K562 (cell line): ENCODE data around the gene CAPN13. TPM values are rescaled to one million over a fixed set of nuclear protein-coding genes. Genes with fewer than 3 reads are reported as not detected.

Experiments used
- ATAC-seq: fragments of 200-7000 bp; cut with Tn5 transposase; 3 replicates; pipeline ENCODE4 v1.9.1; 2020; ENCODE audit warnings: moderate library complexity
- BruUV-seq: library from RNA; stranded (reverse); fragments of 400-500 nt; replicated peaks from 2 replicates; lab custom pipeline; 2021; lab: Mats Ljungman, UMichigan
- CTCF ChIA-PET: fragments of 300-600 bp; formaldehyde crosslinking; extraction: SDS; loops from one replicate; lab custom pipeline; 2021; ENCODE audit warnings: low intra/inter-chr PET ratio; lab: Yijun Ruan, JAX
- POLR2A ChIA-PET: fragments of 300-600, 350-650 bp; sonication (Branson Sonifier 250); formaldehyde crosslinking; extraction: SDS; loops from one replicate; lab custom pipeline; 2021; ENCODE audit warnings: antibody characterized with exemption, inconsistent platforms; lab: Yijun Ruan, JAX
- DNase-seq, 4 experiments: peaks; one replicate each; pipeline versions ENCODE4 v3.0.0 to v3.0.0-alpha.2; 2011 to 2018; ENCODE audit warnings: low spot score in 3 of 4, mixed read lengths in 3 of 4; ENCODE audit errors: extremely low read depth in 1 of 4
- FAIRE-seq: peaks from 2 replicates; lab custom pipeline; 2011; peaks lifted over from hg19 to GRCh38; lab: Jason Lieb, UNC
- H2AFZ ChIP-seq: 2 replicates; pipeline ENCODE4 v1.6.0; 2011; ENCODE audit warnings: low read depth, low read length, control low read depth, inconsistent platforms
- H3K27ac ChIP-seq: fragments of 200-600 bp; 3 replicates; pipeline ENCODE4 v1.8.0; 2011; ENCODE audit warnings: low read depth, mild to moderate bottlenecking, control low read depth, inconsistent platforms, low read length, moderate library complexity, mixed read lengths; ENCODE audit errors: extremely low read depth
- H3K27me3 ChIP-seq, 2 experiments: fragments of 300-600 bp in 1 of 2; 2 replicates in 1 of 2; 3 replicates in 1 of 2; pipeline versions ENCODE4 v1.6.0 to v1.8.0; 2011; ENCODE audit warnings: inconsistent platforms in 2 of 2, low read length in 2 of 2, mild to moderate bottlenecking in 1 of 2, mixed read lengths in 1 of 2, moderate library complexity in 1 of 2; ENCODE audit not compliant: control insufficient read depth in 2 of 2, insufficient read depth in 2 of 2
- H3K36me3 ChIP-seq: fragments of 300-600 bp; 3 replicates; pipeline ENCODE4 v1.8.0; 2011; ENCODE audit warnings: mild to moderate bottlenecking, low read length, inconsistent platforms; ENCODE audit not compliant: control insufficient read depth, insufficient read depth
- H3K4me1 ChIP-seq, 2 experiments: fragments of 200-600 bp in 1 of 2; replicated peaks in 1 of 2; 2 replicates in 1 of 2; 3 replicates in 1 of 2; pipeline versions ENCODE4 v1.5.1 to v1.8.0; 2011; ENCODE audit warnings: inconsistent platforms in 2 of 2, low read length in 2 of 2, mild to moderate bottlenecking in 1 of 2, mixed read lengths in 1 of 2, moderate library complexity in 1 of 2; ENCODE audit not compliant: control insufficient read depth in 2 of 2, insufficient read depth in 2 of 2
- H3K4me2 ChIP-seq: 2 replicates; pipeline ENCODE4 v1.6.1; 2011; ENCODE audit warnings: low read length, control low read depth, inconsistent platforms, mixed read lengths; ENCODE audit not compliant: insufficient read depth
- H3K4me3 ChIP-seq: fragments of 200-600 bp; sonication (generic), shearing (Covaris generic); 2 replicates; pipeline ENCODE4 v1.5.1; 2016; ENCODE audit warnings: control low read depth, inconsistent platforms
- H3K79me2 ChIP-seq: fragments of 200-600 bp; 3 replicates; pipeline ENCODE4 v1.8.0; 2011; ENCODE audit warnings: low read length, inconsistent platforms; ENCODE audit not compliant: control insufficient read depth, insufficient read depth
- H3K9ac ChIP-seq, 2 experiments: 2 replicates each; pipeline versions ENCODE4 v1.6.0 to v1.6.1; 2011; ENCODE audit warnings: low read depth in 2 of 2, low read length in 2 of 2, control low read depth in 1 of 2, inconsistent platforms in 1 of 2, mild to moderate bottlenecking in 1 of 2, mixed read lengths in 1 of 2; ENCODE audit not compliant: insufficient read depth in 1 of 2
- H3K9me1 ChIP-seq: one replicate; pipeline ENCODE4 v1.6.0; 2011; ENCODE audit warnings: inconsistent platforms, mild to moderate bottlenecking, low read length, moderate library complexity; ENCODE audit not compliant: control insufficient read depth, insufficient read depth
- H3K9me3 ChIP-seq: replicated peaks from 2 replicates; pipeline ENCODE4 v1.5.1; 2011; ENCODE audit warnings: low read depth, low read length, inconsistent platforms; ENCODE audit not compliant: control insufficient read depth, insufficient read depth
- H4K20me1 ChIP-seq: replicated peaks from 2 replicates; pipeline ENCODE4 v1.6.1; 2011; ENCODE audit warnings: low read length, inconsistent platforms, mixed read lengths; ENCODE audit not compliant: control insufficient read depth, insufficient read depth
- FOXP1 ChIP-seq: sonication (generic); formaldehyde crosslinking; IDR thresholded peaks from 2 replicates; pipeline ENCODE4 v1.8.0; 2022; ENCODE audit warnings: mild to moderate bottlenecking, missing genetic modification reagents
- HOXB6 ChIP-seq: fragments of 250-450 bp; sonication (Bioruptor Pico); IDR thresholded peaks from 2 replicates; pipeline ENCODE4 v1.5.1; 2022; ENCODE audit warnings: mild to moderate bottlenecking, borderline replicate concordance
- IRF2 ChIP-seq: sonication (generic); formaldehyde crosslinking; IDR thresholded peaks from 2 replicates; pipeline ENCODE4 v1.8.1; 2022; ENCODE audit warnings: mild to moderate bottlenecking, missing genetic modification reagents
- KLF1 ChIP-seq: fragments of 450-650 bp; IDR thresholded peaks from 2 replicates; pipeline ENCODE4 v1.6.1; 2016; ENCODE audit warnings: missing genetic modification characterization, missing compliant biosample characterization
- NCOR1 ChIP-seq: fragments of 450-650 bp; IDR thresholded peaks from 2 replicates; pipeline ENCODE4 v1.6.1; 2016; ENCODE audit warnings: mild to moderate bottlenecking, moderate library complexity
- NFE2 ChIP-seq: IDR thresholded peaks from 2 replicates; pipeline ENCODE4 v1.6.1; 2014; ENCODE audit warnings: antibody characterized with exemption, low read depth
- TRIM24 ChIP-seq, 2 experiments: fragments of 450-650 bp; IDR thresholded peaks; 2 replicates each; pipeline ENCODE4 v1.6.1; 2016
- YBX1 ChIP-seq: fragments of 450-650 bp; IDR thresholded peaks from 2 replicates; pipeline ENCODE4 v1.7.1; 2016; ENCODE audit warnings: mild to moderate bottlenecking
- WGBS: fragments of 100-300 bp; shearing (Covaris generic); methylation state at CpG from one replicate; pipeline ENCODE4 v1.1.6; 2016; ENCODE audit warnings: low coverage, mixed read lengths; ENCODE audit not compliant: insufficient coverage; ENCODE audit errors: missing lambda C conversion rate; 5-methylcytosine and 5-hydroxymethylcytosine counted together
- in situ Hi-C: fragments of 300-500 bp; cut with MboI; formaldehyde crosslinking; loops from 4 replicates; pipeline ENCODE4 v1.15.0; 2018; ENCODE audit warnings: inconsistent platforms, mixed read lengths
- intact Hi-C: fragments of 100-400 bp; cut with micrococcal nuclease; formaldehyde crosslinking; loops from 2 replicates; pipeline ENCODE4 v1.14.2; 2022
- polyA plus RNA-seq, 8 experiments: library from polyadenylated mRNA; depleted of rRNA in 4 of 8; stranded (reverse) in 5 of 8; unstranded in 3 of 8; fragments of >200 nt; fragmentation: Nextera tagmentation in 2 of 8; fragmentation: Illumina TruSeq in 1 of 8; extraction: Ambion mirVana in 2 of 8; extraction: Trizol in 1 of 8; gene quantifications; 2 replicates each; pipeline versions ENCODE4 v1.2.1 to v1.2.3, GENCODE V29; 2011 to 2014; ENCODE audit warnings: inconsistent platforms in 1 of 8, missing spikeins in 1 of 8
- total RNA-seq, 7 experiments: library from RNA; depleted of rRNA in 6 of 7; stranded (reverse); fragments of >200 nt in 6 of 7; fragmentation: Illumina TruSeq in 2 of 7; extraction: Trizol in 2 of 7; gene quantifications; 2 replicates each; pipeline versions ENCODE4 v1.2.1 to v1.2.3, GENCODE V29; 2011 to 2021; ENCODE audit warnings: low replicate concordance in 1 of 7
- TF ChIP-seq, protein P1 (sequence below): sonication (generic); formaldehyde crosslinking; IDR thresholded peaks from 2 replicates; pipeline ENCODE4 v1.8.0; 2023; ENCODE audit warnings: mild to moderate bottlenecking, missing genetic modification reagents
- TF ChIP-seq, protein P2 (sequence below): fragments of 450-650 bp; formaldehyde crosslinking; conservative IDR thresholded peaks from 2 replicates; pipeline ENCODE4 v1.4.0; 2022; ENCODE audit warnings: mild to moderate bottlenecking, missing genetic modification characterization
- TF ChIP-seq, protein P3 (sequence below), 2 experiments: fragments of 450-650 bp in 1 of 2; sonication (generic) in 1 of 2; formaldehyde crosslinking; conservative IDR thresholded peaks; 2 replicates each; pipeline versions ENCODE4 v1.4.0 to v1.8.1; 2020 to 2022; ENCODE audit warnings: mild to moderate bottlenecking in 1 of 2, missing genetic modification reagents in 1 of 2

Gene CAPN13
- total and polyA plus RNA-seq, 9 of the 15 experiments (the other 6 are each of a cell fraction or from before 2014, with no cell fraction given), result not detected

DNA sequence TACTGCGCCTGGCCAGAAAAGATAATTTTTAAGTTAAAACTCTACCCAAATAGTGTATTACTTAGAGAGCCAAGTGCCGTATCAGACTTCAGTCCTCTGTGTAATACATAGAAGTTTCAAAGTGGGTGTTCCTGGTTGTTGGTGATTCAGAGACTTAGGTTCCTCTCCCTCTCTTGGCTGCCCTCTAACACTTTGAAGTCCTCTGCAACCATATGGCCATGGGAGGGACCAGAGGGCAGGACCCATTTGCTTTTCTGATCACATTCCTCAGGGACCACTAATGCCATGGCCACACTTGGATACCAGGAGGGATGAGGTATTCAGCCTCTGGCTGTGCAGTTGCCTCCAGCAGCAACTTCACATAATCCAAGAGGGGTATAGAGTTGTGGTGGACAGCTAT, 131.5 kb downstream of the CAPN13 start:
- H3K79me2 ChIP-seq, result no peaks in the 10 kb centered on the region
- H3K9me3 ChIP-seq, result no peaks in the 10 kb centered on the region
- ATAC-seq, result peak; percentile 63
- 0% methylated on average over 2 of the region's 2 CpGs for WGBS
- H3K4me2 ChIP-seq, result 0 out of 2 replicates have a peak overlapping the region, but pooled peaks have one; percentile 22
- H3K27me3 ChIP-seq, result peaks cover 5 to 29% of the 10 kb centered on the region in 2 experiments; a peak in 4 of 5 replicates
- BruUV-seq, result no TSS peak
- no peaks in the 10 kb centered on the region for H4K20me1 ChIP-seq
- no peaks in the 10 kb centered on the region for H3K36me3 ChIP-seq
- ChIA-PET POLR2A (no interaction called here), CTCF (no interaction called here)
- in situ Hi-C loops, result no loop called here
- H3K9ac ChIP-seq, result no peak overlapping the region
- TF ChIP-seq NCOR1, result peak; percentile 39; the same call in 1 of the 2 replicates
- 0 out of 4 replicates have a peak, but pooled peaks of 1 of the 2 experiments have one; percentile 7 for TF ChIP-seq TRIM24 (IDR thresholded peaks at IDR 0.05)
- TF ChIP-seq IRF2, result no peak
- TF ChIP-seq, all 486 proteins: peak for 2
- Histone ChIP-seq H3K27ac (no peak overlapping the region), H3K4me3 (no peak overlapping the region), H2AFZ (no peak overlapping the region), H3K4me1 (peaks cover 0 to 2% of the 10 kb centered on the region in 2 experiments; a peak in 1 of 5 replicates), H3K9me1 (no peaks in the 10 kb centered on the region)
- intact Hi-C loops, result no loop called here
- peak in 2 of 4 experiments; percentile 29 to 30 for DNase-seq
- no peak for FAIRE-seq

DNA sequence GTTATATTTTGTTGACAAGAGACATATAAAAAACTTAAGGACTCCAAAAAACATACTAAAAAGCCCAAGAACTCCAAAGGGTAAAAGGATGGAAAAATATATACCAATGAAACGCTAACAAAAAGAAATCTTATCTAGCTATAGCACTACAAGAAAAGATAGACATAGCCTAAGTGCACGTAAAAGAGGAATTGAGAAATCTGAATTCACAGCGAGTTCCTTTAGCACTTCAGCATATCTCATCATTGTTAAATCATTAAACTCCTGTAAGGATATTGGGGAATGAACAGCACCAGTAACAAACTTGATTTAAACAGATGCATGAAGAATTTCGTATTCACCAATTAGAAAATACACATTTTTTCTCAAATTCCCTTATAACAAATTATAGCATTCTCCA, 134.1 kb downstream of the CAPN13 start:
- WGBS, result 0% methylated on average over 4 of the region's 4 CpGs
- no peak for DNase-seq
- Histone ChIP-seq H3K36me3 (no peaks in the 10 kb centered on the region), H3K4me2 (no peak overlapping the region), H2AFZ (no peak overlapping the region), H3K9me1 (no peaks in the 10 kb centered on the region), H3K4me1 (peaks cover 0 to 2% of the 10 kb centered on the region in 2 experiments; a peak in 1 of 5 replicates), H4K20me1 (no peaks in the 10 kb centered on the region), H3K9ac (no peak overlapping the region), H3K4me3 (no peak overlapping the region), H3K9me3 (no peaks in the 10 kb centered on the region), H3K27me3 (peaks cover 0 to 4% of the 10 kb centered on the region in 2 experiments; a peak in 3 of 5 replicates), H3K79me2 (no peaks in the 10 kb centered on the region), H3K27ac (no peak overlapping the region)
- ChIA-PET CTCF (no interaction called here), POLR2A (no interaction called here)
- intact Hi-C loops, result no loop called here
- no TSS peak for BruUV-seq
- ATAC-seq, result no peak
- in situ Hi-C loops, result no loop called here
- FAIRE-seq, result no peak
- no peak for TF ChIP-seq NFE2
- no peak for TF ChIP-seq FOXP1 (CRISPR knock-in tag)
- TF ChIP-seq, protein P1, sequence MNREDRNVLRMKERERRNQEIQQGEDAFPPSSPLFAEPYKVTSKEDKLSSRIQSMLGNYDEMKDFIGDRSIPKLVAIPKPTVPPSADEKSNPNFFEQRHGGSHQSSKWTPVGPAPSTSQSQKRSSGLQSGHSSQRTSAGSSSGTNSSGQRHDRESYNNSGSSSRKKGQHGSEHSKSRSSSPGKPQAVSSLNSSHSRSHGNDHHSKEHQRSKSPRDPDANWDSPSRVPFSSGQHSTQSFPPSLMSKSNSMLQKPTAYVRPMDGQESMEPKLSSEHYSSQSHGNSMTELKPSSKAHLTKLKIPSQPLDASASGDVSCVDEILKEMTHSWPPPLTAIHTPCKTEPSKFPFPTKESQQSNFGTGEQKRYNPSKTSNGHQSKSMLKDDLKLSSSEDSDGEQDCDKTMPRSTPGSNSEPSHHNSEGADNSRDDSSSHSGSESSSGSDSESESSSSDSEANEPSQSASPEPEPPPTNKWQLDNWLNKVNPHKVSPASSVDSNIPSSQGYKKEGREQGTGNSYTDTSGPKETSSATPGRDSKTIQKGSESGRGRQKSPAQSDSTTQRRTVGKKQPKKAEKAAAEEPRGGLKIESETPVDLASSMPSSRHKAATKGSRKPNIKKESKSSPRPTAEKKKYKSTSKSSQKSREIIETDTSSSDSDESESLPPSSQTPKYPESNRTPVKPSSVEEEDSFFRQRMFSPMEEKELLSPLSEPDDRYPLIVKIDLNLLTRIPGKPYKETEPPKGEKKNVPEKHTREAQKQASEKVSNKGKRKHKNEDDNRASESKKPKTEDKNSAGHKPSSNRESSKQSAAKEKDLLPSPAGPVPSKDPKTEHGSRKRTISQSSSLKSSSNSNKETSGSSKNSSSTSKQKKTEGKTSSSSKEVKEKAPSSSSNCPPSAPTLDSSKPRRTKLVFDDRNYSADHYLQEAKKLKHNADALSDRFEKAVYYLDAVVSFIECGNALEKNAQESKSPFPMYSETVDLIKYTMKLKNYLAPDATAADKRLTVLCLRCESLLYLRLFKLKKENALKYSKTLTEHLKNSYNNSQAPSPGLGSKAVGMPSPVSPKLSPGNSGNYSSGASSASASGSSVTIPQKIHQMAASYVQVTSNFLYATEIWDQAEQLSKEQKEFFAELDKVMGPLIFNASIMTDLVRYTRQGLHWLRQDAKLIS (CRISPR knock-in tag), result no peak
- no peak for TF ChIP-seq KLF1 (tag)
- TF ChIP-seq, protein P2, sequence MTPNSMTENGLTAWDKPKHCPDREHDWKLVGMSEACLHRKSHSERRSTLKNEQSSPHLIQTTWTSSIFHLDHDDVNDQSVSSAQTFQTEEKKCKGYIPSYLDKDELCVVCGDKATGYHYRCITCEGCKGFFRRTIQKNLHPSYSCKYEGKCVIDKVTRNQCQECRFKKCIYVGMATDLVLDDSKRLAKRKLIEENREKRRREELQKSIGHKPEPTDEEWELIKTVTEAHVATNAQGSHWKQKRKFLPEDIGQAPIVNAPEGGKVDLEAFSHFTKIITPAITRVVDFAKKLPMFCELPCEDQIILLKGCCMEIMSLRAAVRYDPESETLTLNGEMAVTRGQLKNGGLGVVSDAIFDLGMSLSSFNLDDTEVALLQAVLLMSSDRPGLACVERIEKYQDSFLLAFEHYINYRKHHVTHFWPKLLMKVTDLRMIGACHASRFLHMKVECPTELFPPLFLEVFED (CRISPR knock-in tag), result no peak
- TF ChIP-seq, protein P3, sequence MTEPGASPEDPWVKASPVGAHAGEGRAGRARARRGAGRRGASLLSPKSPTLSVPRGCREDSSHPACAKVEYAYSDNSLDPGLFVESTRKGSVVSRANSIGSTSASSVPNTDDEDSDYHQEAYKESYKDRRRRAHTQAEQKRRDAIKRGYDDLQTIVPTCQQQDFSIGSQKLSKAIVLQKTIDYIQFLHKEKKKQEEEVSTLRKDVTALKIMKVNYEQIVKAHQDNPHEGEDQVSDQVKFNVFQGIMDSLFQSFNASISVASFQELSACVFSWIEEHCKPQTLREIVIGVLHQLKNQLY (CRISPR knock-in tag; conservative IDR thresholded peaks at IDR 0.05), result no peak
- TF ChIP-seq YBX1, result no peak
- TF ChIP-seq HOXB6, result no peak
